Osteoblast (primary cell): ENCODE data around the gene NDUFC2. TPM values are rescaled to one million over a fixed set of nuclear protein-coding genes. Genes with fewer than 3 reads are reported as not detected.

Experiments used
- DNase-seq: peaks from one replicate; pipeline ENCODE4 v3.0.0; 2011; ENCODE audit warnings: low spot score, mixed read lengths; ENCODE audit not compliant: insufficient read length; ENCODE audit errors: missing footprints
- H2AFZ ChIP-seq: 2 replicates; pipeline ENCODE4 v1.6.0; 2011; ENCODE audit warnings: mild to moderate bottlenecking, low read length
- H3K27ac ChIP-seq: 2 replicates; pipeline ENCODE4 v1.5.1; 2011; ENCODE audit warnings: mild to moderate bottlenecking, low read depth, low read length, moderate library complexity
- H3K27me3 ChIP-seq: 2 replicates; pipeline ENCODE4 v1.6.0; 2012; ENCODE audit warnings: mild to moderate bottlenecking, control low read depth, inconsistent platforms, low read length, moderate library complexity; ENCODE audit not compliant: insufficient read depth
- H3K36me3 ChIP-seq: 2 replicates; pipeline ENCODE4 v1.5.1; 2011; ENCODE audit warnings: mild to moderate bottlenecking, low read length, control low read depth, moderate library complexity; ENCODE audit not compliant: insufficient read depth
- H3K4me1 ChIP-seq: 2 replicates; pipeline ENCODE4 v1.5.1; 2011; ENCODE audit warnings: mild to moderate bottlenecking, low read length, control low read depth, moderate library complexity; ENCODE audit not compliant: insufficient read depth
- H3K4me2 ChIP-seq: 2 replicates; pipeline ENCODE4 v1.6.0; 2011; ENCODE audit warnings: mild to moderate bottlenecking, low read length; ENCODE audit not compliant: insufficient read depth
- H3K4me3 ChIP-seq: fragments of 200-600 bp; sonication (generic); 3 replicates; pipeline ENCODE4 v1.5.1; 2012; ENCODE audit warnings: mild to moderate bottlenecking, low read length, inconsistent platforms; ENCODE audit not compliant: insufficient read depth
- H3K79me2 ChIP-seq: 2 replicates; pipeline ENCODE4 v1.6.0; 2012; ENCODE audit warnings: mild to moderate bottlenecking, low read length, control low read depth, inconsistent platforms; ENCODE audit not compliant: insufficient read depth
- H3K9me3 ChIP-seq: 2 replicates; pipeline ENCODE4 v1.5.1; 2011; ENCODE audit warnings: low read depth, low read length, control low read depth
- H4K20me1 ChIP-seq: 2 replicates; pipeline ENCODE4 v1.6.0; 2012; ENCODE audit warnings: mild to moderate bottlenecking, low read length, control low read depth; ENCODE audit not compliant: insufficient read depth
- CTCF ChIP-seq: IDR thresholded peaks from 2 replicates; pipeline ENCODE4 v1.5.1; 2011; ENCODE audit warnings: mild to moderate bottlenecking, low read depth, low read length, moderate library complexity; ENCODE audit errors: extremely low read depth
- total RNA-seq: library from RNA; depleted of rRNA; stranded (reverse); fragments of >200 nt; gene quantifications from 2 replicates; pipeline ENCODE4 v1.2.3, GENCODE V29; 2012

The NDUFC2 gene
- total RNA-seq, 1 donor: 98.1 TPM

- Histone ChIP-seq H3K27ac (no peak overlapping the region), H3K36me3 (peaks cover 18% of the 10 kb centered on the region), H3K4me1 (no peaks in the 10 kb centered on the region), H2AFZ (no peak overlapping the region), H3K9me3 (no peaks in the 10 kb centered on the region), H3K4me2 (no peak overlapping the region), H3K4me3 (no peak overlapping the region), H3K27me3 (no peaks in the 10 kb centered on the region), H3K79me2 (no peaks in the 10 kb centered on the region), H4K20me1 (no peaks in the 10 kb centered on the region)
- DNase-seq: no peak
- no peak for TF ChIP-seq CTCF
Measured at GRCh38 chr11:78110830-78111229, 31.2 kb upstream of the NDUFC2 start.

- peaks cover 16% of the 10 kb centered on the region for H3K36me3 ChIP-seq
- no peaks in the 10 kb centered on the region for H3K79me2 ChIP-seq
- H3K4me1 ChIP-seq: no peaks in the 10 kb centered on the region
- no peaks in the 10 kb centered on the region for H3K9me3 ChIP-seq
- TF ChIP-seq CTCF: no peak
- no peak for DNase-seq
- H3K4me2 ChIP-seq: no peak overlapping the region
- H2AFZ ChIP-seq: no peak overlapping the region
- no peaks in the 10 kb centered on the region for H4K20me1 ChIP-seq
- H3K27me3 ChIP-seq: no peaks in the 10 kb centered on the region
- no peak overlapping the region for H3K4me3 ChIP-seq
- H3K27ac ChIP-seq: no peak overlapping the region
Measured at GRCh38 chr11:78110351-78110750, 30.7 kb upstream of the NDUFC2 start.

- Histone ChIP-seq H2AFZ (no peak overlapping the region), H3K9me3 (no peaks in the 10 kb centered on the region), H3K27me3 (no peaks in the 10 kb centered on the region), H3K36me3 (peaks cover 16% of the 10 kb centered on the region), H3K4me2 (no peak overlapping the region), H4K20me1 (no peaks in the 10 kb centered on the region), H3K4me3 (no peak overlapping the region), H3K27ac (no peak overlapping the region), H3K4me1 (no peaks in the 10 kb centered on the region), H3K79me2 (no peaks in the 10 kb centered on the region)
- no peak for TF ChIP-seq CTCF
- DNase-seq: no peak
Measured at GRCh38 chr11:78109081-78110015, 29.7 kb upstream of the NDUFC2 start.

GRCh38 chr11:78100676-78101472 is 21.2 kb upstream of the NDUFC2 start:
- no peak overlapping the region for H2AFZ ChIP-seq
- H3K4me2 ChIP-seq: no peak overlapping the region
- TF ChIP-seq CTCF: no peak
- H4K20me1 ChIP-seq: no peaks in the 10 kb centered on the region
- peaks cover 32% of the 10 kb centered on the region for H3K36me3 ChIP-seq
- H3K4me3 ChIP-seq: no peak overlapping the region
- no peaks in the 10 kb centered on the region for H3K79me2 ChIP-seq
- no peaks in the 10 kb centered on the region for H3K4me1 ChIP-seq
- no peaks in the 10 kb centered on the region for H3K9me3 ChIP-seq
- no peak for DNase-seq
- no peaks in the 10 kb centered on the region for H3K27me3 ChIP-seq
- H3K27ac ChIP-seq: no peak overlapping the region
